A673 (cell line): ENCODE data around the gene NCKAP1.
"Not testable (repeated sequence)": the region's sequence is repeated elsewhere in the genome, so short reads cannot be mapped to it uniquely, and the experiment has no call there.

ENCODE experiments used
- EZH2 ChIP-seq: fragments of 200-600 bp; sonication (generic); IDR thresholded peaks from 2 replicates; pipeline ENCODE4 v1.6.1; 2017; ENCODE audit warnings: borderline replicate concordance, low read depth, mild to moderate bottlenecking, mixed read lengths, antibody characterized with exemption, low read length; ENCODE audit not compliant: poor library complexity, severe bottlenecking
- TF ChIP-seq, protein P1 (sequence below): fragments of 300-800, 200-600 bp; sonication (generic); conservative IDR thresholded peaks from 2 replicates; pipeline ENCODE4 v1.5.1; 2017; ENCODE audit warnings: low read depth, mild to moderate bottlenecking, antibody characterized with exemption, low read length, moderate library complexity, mixed read lengths

DNA sequence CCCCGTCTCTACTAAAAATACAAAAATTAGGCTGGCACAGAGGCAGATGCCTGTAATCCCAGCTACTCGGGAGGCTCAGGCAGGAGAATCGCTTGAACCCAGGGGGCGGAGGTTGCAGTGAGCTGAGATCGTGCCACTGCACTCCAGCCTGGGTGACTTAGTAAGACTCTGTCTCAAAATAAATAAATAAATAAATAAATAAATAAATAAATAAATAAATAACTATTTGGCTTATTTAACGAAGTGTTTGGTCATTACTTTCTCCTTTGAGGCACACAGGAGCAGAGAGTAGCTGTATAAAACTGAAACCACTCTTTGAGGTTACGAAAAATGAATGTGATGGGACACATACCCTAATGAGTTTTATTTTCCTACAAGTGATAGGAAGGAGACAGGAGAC, 145.2 kb downstream of the NCKAP1 start:
- TF ChIP-seq, protein P1, sequence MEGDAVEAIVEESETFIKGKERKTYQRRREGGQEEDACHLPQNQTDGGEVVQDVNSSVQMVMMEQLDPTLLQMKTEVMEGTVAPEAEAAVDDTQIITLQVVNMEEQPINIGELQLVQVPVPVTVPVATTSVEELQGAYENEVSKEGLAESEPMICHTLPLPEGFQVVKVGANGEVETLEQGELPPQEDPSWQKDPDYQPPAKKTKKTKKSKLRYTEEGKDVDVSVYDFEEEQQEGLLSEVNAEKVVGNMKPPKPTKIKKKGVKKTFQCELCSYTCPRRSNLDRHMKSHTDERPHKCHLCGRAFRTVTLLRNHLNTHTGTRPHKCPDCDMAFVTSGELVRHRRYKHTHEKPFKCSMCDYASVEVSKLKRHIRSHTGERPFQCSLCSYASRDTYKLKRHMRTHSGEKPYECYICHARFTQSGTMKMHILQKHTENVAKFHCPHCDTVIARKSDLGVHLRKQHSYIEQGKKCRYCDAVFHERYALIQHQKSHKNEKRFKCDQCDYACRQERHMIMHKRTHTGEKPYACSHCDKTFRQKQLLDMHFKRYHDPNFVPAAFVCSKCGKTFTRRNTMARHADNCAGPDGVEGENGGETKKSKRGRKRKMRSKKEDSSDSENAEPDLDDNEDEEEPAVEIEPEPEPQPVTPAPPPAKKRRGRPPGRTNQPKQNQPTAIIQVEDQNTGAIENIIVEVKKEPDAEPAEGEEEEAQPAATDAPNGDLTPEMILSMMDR: not testable (repeated sequence)
- TF ChIP-seq EZH2: not testable (repeated sequence)
